ENCODE results near the gene HFE.

HFE gene

DNA sequence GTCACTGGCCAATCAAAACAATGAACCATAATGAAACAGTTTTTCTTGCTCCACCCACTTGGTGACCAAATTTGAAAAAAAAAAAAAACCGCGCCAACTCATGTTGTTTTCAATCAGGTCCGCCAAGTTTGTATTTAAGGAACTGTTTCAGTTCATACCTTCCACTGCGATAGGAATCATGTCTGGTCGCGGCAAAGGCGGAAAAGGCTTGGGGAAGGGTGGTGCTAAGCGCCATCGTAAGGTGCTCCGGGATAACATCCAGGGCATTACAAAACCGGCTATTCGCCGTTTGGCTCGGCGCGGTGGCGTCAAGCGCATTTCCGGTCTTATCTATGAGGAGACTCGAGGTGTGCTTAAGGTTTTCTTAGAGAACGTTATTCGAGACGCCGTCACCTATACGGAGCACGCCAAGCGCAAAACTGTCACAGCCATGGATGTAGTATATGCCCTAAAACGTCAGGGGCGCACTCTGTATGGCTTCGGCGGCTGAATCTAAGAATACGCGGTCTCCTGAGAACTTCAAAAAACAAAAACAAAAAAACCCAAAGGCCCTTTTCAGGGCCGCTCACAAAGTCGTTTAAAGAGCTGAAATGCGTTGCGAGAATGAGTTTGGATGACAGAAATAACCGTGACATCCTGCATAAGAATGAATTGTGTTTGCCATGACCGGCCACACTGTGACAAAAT lies 16.7 kb downstream of the HFE start:
- Histone ChIP-seq H3K27ac (ENCODE audit: low read depth, low read length) (peak overlapping the region; percentile 92), H4K20me1 (ENCODE audit: low read depth, low read length) (no peaks in the 10 kb centered on the region), H3K4me3 (ENCODE audit: insufficient read depth, low read length, poor library complexity, severe bottlenecking) (peak overlapping the region; percentile 49), H3K9ac (ENCODE audit: low read length) (peak overlapping the region; percentile 57), H3K27me3 (ENCODE audit: low read length) (no peaks in the 10 kb centered on the region), H3K4me2 (ENCODE audit: low read depth, low read length, poor library complexity, severe bottlenecking) (peak overlapping the region; percentile 84), H3K9me2 (replicated peaks; ENCODE audit: insufficient read depth, low read length) (no peaks in the 10 kb centered on the region), H3K79me2 (ENCODE audit: insufficient read depth, low read length) (no peaks in the 10 kb centered on the region), H3K9me3 (ENCODE audit: insufficient read depth, low read length) (no peaks in the 10 kb centered on the region), H3K36me3 (ENCODE audit: low read length) (no peaks in the 10 kb centered on the region), H3F3A (ENCODE audit: insufficient read depth) (peaks cover 27% of the 10 kb centered on the region), H2AFZ (ENCODE audit: low read depth, low read length, severe bottlenecking) (peak overlapping the region; percentile 54)
- TF ChIP-seq CTCF (IDR thresholded peaks at IDR 0.05; ENCODE audit: insufficient read depth, low read length, poor library complexity, severe bottlenecking) (peak; percentile 74), EZH2phosphoT487 (conservative IDR thresholded peaks at IDR 0.05; ENCODE audit: low read length) (no peak)

GRCh38 chr6:26104457-26105108 lies 17.4 kb downstream of the HFE start:
- Histone ChIP-seq H3K4me2 (ENCODE audit: low read depth, low read length, poor library complexity, severe bottlenecking) (peak overlapping the region; percentile 84), H3K27me3 (ENCODE audit: low read length) (no peaks in the 10 kb centered on the region), H4K20me1 (ENCODE audit: low read depth, low read length) (no peaks in the 10 kb centered on the region), H3K9ac (ENCODE audit: low read length) (peak overlapping the region; percentile 57), H3F3A (ENCODE audit: insufficient read depth) (peaks cover 27% of the 10 kb centered on the region), H3K27ac (ENCODE audit: low read depth, low read length) (peak overlapping the region; percentile 92), H3K9me3 (ENCODE audit: insufficient read depth, low read length) (no peaks in the 10 kb centered on the region), H2AFZ (ENCODE audit: low read depth, low read length, severe bottlenecking) (peak overlapping the region; percentile 54), H3K4me3 (ENCODE audit: insufficient read depth, low read length, poor library complexity, severe bottlenecking) (peak overlapping the region; percentile 49), H3K9me2 (replicated peaks; ENCODE audit: insufficient read depth, low read length) (no peaks in the 10 kb centered on the region), H3K79me2 (ENCODE audit: insufficient read depth, low read length) (no peaks in the 10 kb centered on the region), H3K36me3 (ENCODE audit: low read length) (no peaks in the 10 kb centered on the region)
- no peak for TF ChIP-seq CTCF (IDR thresholded peaks at IDR 0.05; ENCODE audit: insufficient read depth, low read length, poor library complexity, severe bottlenecking)
- TF ChIP-seq EZH2phosphoT487 (conservative IDR thresholded peaks at IDR 0.05; ENCODE audit: low read length): no peak

DNA sequence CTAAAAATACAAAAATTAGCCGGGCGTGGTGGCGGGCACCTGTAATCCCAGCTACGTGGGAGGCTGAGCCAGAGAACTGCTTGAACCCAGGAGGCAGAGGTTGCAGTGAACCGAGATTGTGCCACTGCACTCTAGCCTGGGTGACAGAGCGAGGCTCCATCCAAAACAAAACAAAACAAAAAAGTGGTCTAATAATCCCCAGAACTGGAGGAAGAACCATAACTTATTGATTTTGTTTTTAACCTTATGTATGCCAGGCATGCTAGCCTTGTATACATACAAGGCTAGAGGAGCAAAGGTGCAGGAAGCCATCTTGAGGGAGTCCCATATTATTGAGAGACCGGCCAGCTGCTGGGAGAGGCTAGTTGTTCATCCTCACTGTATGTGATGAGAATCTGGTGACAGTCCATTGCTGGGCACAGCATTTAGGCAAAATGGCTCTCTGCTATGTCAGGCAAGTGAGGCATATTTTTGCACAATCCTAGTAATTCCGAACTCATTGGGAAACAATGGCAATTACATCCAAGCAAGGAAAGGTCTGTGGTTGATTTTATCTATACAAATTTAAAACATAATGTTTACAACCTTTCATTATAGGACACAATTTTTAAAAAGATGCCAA lies 18.0 kb downstream of the HFE start:
- H3K27me3 ChIP-seq (ENCODE audit: low read length): no peaks in the 10 kb centered on the region
- H3K9me2 ChIP-seq (replicated peaks; ENCODE audit: insufficient read depth, low read length): no peaks in the 10 kb centered on the region
- no peaks in the 10 kb centered on the region for H4K20me1 ChIP-seq (ENCODE audit: low read depth, low read length)
- no peaks in the 10 kb centered on the region for H3K36me3 ChIP-seq (ENCODE audit: low read length)
- no peak overlapping the region for H3K9ac ChIP-seq (ENCODE audit: low read length)
- H3F3A ChIP-seq (ENCODE audit: insufficient read depth): peaks cover 27% of the 10 kb centered on the region
- no peak overlapping the region for H3K4me2 ChIP-seq (ENCODE audit: low read depth, low read length, poor library complexity, severe bottlenecking)
- no peaks in the 10 kb centered on the region for H3K79me2 ChIP-seq (ENCODE audit: insufficient read depth, low read length)
- H2AFZ ChIP-seq (ENCODE audit: low read depth, low read length, severe bottlenecking): no peak overlapping the region
- H3K4me3 ChIP-seq (ENCODE audit: insufficient read depth, low read length, poor library complexity, severe bottlenecking): no peak overlapping the region
- no peak overlapping the region; the same call in 1 of the 2 replicates for H3K27ac ChIP-seq (ENCODE audit: low read depth, low read length)
- no peaks in the 10 kb centered on the region for H3K9me3 ChIP-seq (ENCODE audit: insufficient read depth, low read length)
- TF ChIP-seq CTCF (IDR thresholded peaks at IDR 0.05; ENCODE audit: insufficient read depth, low read length, poor library complexity, severe bottlenecking): no peak

All from SU-DHL-6 (cell line).